GM18951 (cell line): ENCODE data around the gene MIDN.

Experiments used
- POLR2A ChIP-seq: IDR thresholded peaks from 4 replicates; pipeline ENCODE4 v1.6.1; 2011; ENCODE audit warnings: mild to moderate bottlenecking; ENCODE audit not compliant: insufficient read length, insufficient read depth; ENCODE audit errors: extremely low read depth
- in situ Hi-C: fragments of 300-500 bp; cut with MboI; formaldehyde crosslinking; loops from one replicate; pipeline ENCODE4 v1.12.0; 2022; ENCODE audit warnings: low sequenced_read_pairs, mixed read lengths, inconsistent platforms; ENCODE audit not compliant: unreplicated experiment

MIDN gene

DNA sequence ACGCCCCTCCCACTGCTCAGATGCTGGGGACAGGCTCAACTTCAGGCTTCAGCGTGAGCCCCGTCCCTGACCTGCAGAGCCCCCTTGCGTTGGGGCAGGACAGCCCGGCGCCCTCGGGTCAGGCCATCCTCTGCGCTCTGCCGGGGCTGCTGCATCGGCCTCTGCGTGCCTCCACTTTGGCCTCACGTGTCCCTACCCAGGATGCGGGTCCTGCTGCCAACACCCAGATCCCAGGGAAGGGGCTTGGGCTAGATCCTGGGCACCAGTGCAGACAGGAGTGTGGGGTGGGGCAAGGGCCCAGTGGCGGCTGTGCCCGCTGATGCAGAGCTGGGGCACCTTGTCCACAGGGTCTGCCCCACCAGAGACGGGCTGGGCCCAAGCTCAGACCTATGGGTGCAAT lies 23.5 kb upstream of the MIDN start:
- no peak for TF ChIP-seq POLR2A
- in situ Hi-C loops, result no loop called here

DNA sequence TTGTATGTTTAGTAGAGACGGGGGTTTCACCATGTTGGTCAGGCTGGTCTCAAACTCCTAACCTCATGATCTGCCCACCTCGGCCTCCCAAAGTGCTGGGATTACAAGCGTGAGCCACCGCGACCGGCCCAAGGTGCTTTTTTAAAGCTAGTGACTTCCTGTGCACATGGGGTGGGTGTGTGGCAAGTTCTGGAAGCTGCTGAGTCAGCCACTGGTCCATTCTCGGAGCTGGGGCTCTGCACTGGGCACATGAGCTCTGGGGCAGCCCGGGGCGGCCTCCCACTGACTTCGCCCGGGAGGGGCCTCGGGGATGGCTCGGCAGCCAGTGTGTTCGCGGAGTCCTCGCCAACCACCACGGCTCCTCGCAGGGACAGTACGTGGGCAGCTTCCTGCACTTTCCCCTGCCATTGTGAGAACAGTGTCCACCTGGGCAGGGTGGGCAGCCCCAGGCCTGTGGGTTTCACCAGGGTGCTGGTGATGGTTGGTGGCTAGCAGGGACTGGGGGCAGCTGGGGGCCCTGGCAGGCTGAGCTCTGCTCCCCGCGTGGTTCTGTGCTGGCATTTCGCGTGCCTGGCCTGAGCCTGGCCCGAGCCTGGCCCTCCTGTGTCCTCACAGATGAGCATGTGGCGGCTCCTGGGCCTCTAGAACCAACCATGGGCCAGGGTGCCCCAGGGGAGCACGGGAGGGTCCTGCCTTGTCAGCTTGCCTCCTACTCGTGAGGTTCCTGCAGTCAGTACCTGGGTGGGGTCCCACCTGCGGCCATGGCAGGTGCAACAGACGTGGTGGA lies 22.8 kb upstream of the MIDN start:
- no peak for TF ChIP-seq POLR2A
- in situ Hi-C loops, result no loop called here

DNA sequence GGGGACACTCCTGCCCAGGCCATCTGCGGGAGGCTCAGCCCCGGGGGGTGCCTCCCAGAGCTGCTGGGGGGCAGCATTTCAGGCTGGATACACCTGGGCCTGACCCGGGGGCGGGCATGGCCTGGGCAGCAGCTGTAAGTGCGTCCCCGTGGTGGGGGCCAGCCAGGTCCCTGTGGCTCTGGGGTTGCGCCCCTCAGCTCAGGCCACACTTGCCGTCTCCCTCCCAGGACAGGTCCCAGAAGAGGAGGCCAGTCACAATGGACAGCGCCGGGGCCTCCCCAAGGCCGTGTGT lies 22.2 kb upstream of the MIDN start:
- in situ Hi-C loops, result no loop called here
- no peak for TF ChIP-seq POLR2A

DNA sequence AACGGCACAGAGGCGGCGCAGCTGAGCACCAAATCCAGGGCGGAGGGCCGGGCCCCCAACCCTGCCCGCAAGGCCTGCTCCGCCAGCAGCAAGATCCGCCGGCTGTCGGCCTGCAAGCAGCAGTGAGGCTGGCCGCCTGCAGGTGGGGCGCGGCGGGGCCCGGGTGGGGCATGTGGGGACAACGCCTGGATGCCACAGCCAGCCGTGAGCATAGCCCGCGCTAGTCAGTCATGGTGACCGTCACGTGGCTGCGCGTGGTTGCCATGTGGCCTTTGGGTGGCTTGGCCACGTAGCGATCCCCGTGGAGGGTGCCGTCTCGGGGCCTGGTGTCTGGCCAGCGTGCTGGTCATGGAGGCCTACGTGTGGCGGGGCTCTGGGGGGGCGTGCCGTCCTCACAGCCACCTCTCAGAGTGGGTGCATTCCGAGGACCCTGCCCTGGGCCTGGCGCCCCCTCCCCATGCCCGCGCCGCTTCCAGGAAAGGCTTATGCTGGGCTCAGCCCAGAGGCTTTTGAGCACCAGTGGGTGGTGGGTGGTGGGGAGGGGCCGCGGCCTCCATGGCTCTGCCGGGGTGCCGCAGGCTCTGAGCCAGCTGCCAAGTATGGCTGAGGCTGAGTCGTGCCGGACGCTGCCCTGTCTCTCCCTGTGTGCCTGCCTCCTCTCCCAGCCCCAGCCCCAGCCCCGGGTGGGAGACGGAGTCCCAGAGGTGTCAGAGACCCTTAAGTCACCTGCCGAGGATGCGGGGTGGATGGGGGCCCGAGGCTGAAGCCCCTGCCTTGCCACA lies 21.7 kb upstream of the MIDN start:
- no peak for TF ChIP-seq POLR2A
- in situ Hi-C loops, result no loop called here

DNA sequence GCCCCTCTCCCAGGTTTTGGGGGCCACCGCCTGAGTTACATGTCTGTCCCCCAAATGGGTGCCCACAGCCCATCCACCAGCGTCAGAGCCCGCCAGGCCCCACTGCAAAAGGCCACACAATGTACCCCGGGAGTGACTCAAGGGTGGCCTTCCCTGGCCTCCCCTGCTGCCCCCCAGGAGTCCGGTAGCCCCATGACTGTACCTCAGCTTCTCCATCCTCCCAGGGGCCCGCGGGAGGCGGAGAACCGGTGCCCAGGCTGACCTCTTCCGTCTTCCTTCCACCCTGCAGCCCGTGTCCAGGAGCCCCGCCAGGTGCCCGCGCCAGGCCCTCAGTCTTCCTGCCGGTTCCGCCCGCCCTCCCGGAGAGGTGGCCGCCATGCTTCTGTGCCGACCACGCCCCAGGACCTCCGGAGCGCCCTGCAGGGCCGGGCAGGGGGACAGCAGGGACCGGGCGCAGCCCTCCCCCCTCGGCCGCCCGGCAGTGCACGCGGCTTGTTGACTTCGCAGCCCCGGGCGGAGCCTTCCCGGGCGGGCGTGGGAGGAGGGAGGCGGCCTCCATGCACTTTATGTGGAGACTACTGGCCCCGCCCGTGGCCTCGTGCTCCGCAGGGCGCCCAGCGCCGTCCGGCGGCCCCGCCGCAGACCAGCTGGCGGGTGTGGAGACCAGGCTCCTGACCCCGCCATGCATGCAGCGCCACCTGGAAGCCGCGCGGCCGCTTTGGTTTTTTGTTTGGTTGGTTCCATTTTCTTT lies 20.9 kb upstream of the MIDN start:
- in situ Hi-C loops, result no loop called here

DNA sequence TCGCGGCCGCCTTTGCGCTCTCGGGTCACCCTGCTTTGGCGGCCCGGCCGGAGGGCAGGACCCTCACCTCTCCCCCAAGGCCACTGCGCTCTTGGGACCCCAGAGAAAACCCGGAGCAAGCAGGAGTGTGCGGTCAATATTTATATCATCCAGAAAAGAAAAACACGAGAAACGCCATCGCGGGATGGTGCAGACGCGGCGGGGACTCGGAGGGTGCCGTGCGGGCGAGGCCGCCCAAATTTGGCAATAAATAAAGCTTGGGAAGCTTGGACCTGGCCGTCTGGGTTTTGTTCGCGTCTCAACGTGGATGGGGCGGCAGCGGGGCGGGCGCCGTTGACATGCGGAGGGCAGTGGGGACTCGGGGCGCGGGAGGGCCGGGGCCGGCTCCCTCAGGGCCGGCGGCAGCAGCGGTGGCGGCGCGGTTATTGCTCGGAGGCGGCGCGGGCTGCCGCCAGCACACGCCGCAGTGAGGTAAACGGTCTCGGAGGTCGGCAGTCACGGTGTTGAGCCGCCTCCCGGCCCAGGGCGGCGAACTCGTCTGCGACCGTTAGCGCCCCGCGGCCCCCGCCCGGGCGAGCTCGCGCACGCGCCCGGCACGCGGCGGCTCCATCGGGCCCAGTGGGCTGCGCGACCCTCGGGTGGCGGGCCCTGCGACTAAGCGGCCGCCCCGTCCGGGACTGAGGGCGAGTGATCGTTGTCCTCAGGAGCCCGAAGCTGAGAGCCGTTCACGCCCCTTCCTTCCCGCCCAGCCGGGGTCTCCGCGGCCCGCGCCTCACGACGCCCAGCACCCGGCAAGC lies 20.0 kb upstream of the MIDN start:
- in situ Hi-C loops, result no loop called here
- no peak for TF ChIP-seq POLR2A

More for the DNA sequence above, 20.9 kb upstream of the MIDN start:
- no peak for TF ChIP-seq POLR2A

DNA sequence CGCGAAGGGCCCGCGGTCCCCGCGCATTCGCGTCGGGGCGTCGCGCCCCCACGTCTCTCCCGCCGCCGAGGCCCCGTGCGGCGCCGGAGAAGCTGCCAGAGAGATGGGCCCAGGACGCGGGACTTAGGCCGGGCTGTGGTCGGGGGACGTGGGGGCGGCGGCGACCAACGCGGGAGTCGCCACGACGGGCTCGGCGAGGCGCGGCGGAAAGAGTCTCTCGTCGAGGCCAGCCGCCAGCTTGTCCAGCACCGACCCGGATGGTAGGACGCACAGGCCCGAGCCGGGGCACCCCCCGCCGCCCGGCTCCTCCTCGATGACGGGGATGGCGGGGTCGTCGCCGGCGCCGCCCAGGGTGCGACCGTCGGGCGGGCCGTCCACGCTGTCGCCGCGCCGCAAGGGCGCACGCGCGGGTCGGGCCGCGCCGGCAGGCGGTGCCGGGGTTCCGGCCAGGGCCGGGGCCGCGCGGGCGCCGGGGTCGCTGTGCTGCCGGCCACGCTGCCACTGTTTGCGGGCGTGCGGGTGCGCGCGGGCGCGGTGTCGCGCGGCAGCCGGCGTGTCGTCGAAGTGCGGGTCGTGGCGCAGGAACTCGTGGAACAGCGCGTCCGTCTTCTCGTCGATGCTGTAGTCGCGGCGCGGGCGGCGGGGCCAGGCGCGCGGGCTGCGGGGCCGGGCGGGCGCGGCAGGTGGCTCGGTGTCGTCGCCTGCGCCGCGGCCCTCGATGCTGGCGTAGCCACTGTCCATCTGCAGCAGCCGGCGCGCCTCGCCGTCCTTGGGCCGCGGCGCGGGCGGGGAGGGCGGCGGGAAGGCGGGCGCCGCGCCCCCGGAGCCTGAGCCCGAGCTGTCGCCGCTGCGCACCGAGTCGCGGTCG lies 19.1 kb upstream of the MIDN start:
- in situ Hi-C loops, result no loop called here
- no peak for TF ChIP-seq POLR2A

DNA sequence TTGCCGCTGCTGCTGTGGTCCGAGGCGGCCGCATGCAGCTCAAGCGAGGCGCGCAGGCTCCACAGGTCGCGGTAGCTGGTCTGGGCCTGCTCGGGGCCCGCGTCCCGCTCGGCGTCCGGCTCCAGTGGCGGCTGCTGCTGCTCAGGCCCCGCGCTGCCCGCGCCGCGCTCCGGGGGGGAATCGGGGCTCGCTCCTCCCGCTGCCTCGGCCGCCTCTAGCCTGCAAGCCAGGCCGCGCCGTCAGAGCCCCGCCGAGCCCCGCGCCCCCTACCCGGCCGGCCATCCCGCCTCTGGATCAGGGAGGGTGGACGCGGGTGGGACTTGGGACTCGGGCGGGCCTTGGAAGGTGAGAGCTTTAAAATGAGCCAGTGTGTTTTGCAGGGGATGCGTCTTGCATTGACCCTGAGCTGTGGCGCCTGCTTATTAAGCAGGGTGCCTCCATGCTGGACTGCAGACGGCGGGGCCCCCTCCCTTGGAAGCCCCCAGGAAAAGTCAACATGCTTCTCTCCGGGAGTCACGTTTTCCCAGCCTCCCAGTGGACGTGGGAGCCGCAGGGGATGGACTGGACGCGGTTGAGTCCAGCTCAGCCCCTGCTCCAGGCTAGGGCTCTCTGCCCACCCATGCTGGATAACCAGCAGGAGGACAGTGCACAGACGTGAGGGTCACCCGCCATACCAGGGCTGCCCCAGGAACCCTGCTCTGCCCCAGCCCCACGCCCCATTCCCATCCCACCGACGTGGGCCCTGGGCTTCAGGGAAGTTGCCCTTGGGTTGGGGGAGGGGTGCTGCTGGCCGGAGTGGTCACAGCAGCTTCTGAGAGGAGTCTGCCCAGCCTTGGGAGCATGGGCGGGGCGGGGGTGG lies 18.2 kb upstream of the MIDN start:
- in situ Hi-C loops, result no loop called here
- TF ChIP-seq POLR2A, result no peak

DNA sequence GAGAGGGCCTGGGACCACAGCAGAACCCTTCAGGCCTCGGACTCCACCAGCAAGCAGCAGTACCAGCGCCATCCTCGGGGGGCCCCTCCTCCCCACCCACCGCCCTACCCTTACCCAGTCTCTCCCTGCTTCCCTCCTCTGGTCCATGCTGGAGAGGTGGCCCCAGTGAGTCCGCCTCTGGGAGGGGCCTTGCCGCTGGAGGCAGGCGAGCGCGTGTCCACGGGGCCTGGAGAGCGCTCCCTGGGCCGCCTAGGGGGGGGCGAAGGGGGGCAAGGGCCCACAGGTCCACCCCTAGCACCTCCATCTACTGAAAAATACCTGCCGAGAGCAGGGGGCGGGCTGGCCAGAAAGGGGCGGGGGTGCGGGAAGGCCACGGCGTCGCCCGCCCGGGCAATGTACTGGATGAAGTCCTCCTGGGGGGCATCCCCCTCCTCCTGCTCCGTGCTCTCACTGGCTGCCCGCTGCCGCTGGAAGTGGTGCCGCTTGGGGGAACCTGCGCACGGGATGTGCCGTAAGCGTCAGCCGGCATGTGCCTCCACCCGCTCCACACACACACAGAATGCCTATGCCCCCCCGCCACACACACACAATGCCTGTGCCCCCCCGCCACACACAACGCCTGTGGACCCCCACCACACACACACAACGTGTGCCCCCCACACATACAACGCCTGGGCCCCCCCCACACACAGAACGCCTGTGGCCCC lies 17.4 kb upstream of the MIDN start:
- no peak for TF ChIP-seq POLR2A
- in situ Hi-C loops, result no loop called here

DNA sequence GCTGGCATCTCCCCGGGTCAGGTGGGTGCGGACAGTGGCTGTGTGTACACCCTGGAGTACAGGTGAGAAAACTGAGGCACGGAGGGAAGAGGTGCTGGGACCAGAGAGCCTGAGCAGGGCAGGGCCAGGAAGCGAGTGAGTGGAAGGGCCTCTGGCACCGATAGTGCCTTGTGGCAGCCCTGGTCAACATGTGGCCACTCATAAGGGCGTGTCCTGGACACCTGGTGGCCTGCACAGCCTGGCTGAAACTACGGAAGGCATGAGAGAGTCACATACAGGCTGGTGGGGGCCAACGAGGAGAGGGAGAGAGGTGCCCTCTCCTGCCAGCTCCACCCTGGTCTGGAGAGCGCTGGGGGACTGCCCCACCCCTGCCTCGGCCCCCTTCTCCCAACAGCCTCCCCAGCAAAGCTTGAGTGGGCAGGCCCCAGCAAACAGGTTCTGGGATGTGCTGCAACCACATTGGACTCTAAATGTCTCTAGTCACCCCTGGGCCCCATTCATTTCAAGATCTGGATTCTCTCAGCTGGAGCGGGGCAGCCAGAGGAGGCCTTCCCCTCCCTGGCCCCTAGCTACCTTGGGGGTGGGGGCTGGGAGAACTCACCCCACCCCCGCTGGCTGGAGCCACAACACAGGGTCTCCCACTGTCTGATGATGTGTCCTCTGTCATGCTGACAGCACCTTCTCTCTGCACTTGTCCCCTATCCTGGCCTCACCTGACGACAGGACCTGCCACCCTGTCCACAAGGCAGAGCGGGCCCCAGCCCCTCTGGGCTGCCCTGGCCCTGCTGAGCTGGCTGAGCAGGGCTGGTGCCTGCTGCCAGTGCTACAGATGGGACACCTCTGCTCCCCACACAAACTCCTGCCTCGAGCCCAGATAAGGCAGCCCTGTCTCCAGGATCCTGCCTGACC lies 16.4 kb upstream of the MIDN start:
- in situ Hi-C loops, result no loop called here
- no peak for TF ChIP-seq POLR2A
